Neural crest cell (in vitro differentiated cells): ENCODE results near the gene PXMP4. TPM values are rescaled to one million over a fixed set of nuclear protein-coding genes. Genes with fewer than 3 reads are reported as not detected.
A peak's percentile ranks its signal among the peaks of the same experiment; 100 is the strongest.

Experiments
- DNase-seq: peaks from one replicate; pipeline ENCODE4 v3.0.0; 2021; ENCODE audit warnings: low read depth, mixed read lengths, low spot score
- H3K27ac Mint-ChIP-seq: one replicate; pipeline ENCODE4 v1.8.0; 2021; ENCODE audit warnings: mild to moderate bottlenecking, mixed read lengths; ENCODE audit not compliant: unreplicated experiment
- H3K27me3 Mint-ChIP-seq: 2 replicates; pipeline ENCODE4 v1.8.0; 2021; ENCODE audit warnings: low read depth, mild to moderate bottlenecking, mixed read lengths
- H3K36me3 Mint-ChIP-seq: 2 replicates; pipeline ENCODE4 v1.8.0; 2021; ENCODE audit warnings: low read depth, mild to moderate bottlenecking, mixed read lengths
- H3K4me1 Mint-ChIP-seq: 2 replicates; pipeline ENCODE4 v1.8.0; 2021; ENCODE audit warnings: mixed read lengths
- H3K4me3 Mint-ChIP-seq: one replicate; pipeline ENCODE4 v1.8.0; 2021; ENCODE audit warnings: mild to moderate bottlenecking, mixed read lengths
- H3K9me3 Mint-ChIP-seq: 2 replicates; pipeline ENCODE4 v1.8.0; 2021; ENCODE audit warnings: mixed read lengths
- total RNA-seq: library from RNA; stranded (reverse); gene quantifications from 2 replicates; pipeline ENCODE4 v1.2.1, GENCODE V29; 2021
- TF ChIP-seq, protein P1 (sequence below): fragments of 200-600 bp; sonication (generic); conservative IDR thresholded peaks from 2 replicates; pipeline ENCODE4 v1.5.0; 2021; ENCODE audit warnings: antibody characterized with exemption, mild to moderate bottlenecking

The PXMP4 gene
- total RNA-seq, 1 donor from 2014 or later: 5.2 TPM

GRCh38 chr20:33709398-33709797 lies 10.7 kb downstream of the PXMP4 start:
- H3K4me1 Mint-ChIP-seq: peaks cover 8% of the 10 kb centered on the region
- H3K27me3 Mint-ChIP-seq: no peaks in the 10 kb centered on the region
- H3K27ac Mint-ChIP-seq: no peak overlapping the region
- no peaks in the 10 kb centered on the region for H3K36me3 Mint-ChIP-seq
- H3K4me3 Mint-ChIP-seq: no peak overlapping the region
- TF ChIP-seq, protein P1, sequence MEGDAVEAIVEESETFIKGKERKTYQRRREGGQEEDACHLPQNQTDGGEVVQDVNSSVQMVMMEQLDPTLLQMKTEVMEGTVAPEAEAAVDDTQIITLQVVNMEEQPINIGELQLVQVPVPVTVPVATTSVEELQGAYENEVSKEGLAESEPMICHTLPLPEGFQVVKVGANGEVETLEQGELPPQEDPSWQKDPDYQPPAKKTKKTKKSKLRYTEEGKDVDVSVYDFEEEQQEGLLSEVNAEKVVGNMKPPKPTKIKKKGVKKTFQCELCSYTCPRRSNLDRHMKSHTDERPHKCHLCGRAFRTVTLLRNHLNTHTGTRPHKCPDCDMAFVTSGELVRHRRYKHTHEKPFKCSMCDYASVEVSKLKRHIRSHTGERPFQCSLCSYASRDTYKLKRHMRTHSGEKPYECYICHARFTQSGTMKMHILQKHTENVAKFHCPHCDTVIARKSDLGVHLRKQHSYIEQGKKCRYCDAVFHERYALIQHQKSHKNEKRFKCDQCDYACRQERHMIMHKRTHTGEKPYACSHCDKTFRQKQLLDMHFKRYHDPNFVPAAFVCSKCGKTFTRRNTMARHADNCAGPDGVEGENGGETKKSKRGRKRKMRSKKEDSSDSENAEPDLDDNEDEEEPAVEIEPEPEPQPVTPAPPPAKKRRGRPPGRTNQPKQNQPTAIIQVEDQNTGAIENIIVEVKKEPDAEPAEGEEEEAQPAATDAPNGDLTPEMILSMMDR: no peak
- H3K9me3 Mint-ChIP-seq: no peaks in the 10 kb centered on the region
- DNase-seq: no peak

DNA sequence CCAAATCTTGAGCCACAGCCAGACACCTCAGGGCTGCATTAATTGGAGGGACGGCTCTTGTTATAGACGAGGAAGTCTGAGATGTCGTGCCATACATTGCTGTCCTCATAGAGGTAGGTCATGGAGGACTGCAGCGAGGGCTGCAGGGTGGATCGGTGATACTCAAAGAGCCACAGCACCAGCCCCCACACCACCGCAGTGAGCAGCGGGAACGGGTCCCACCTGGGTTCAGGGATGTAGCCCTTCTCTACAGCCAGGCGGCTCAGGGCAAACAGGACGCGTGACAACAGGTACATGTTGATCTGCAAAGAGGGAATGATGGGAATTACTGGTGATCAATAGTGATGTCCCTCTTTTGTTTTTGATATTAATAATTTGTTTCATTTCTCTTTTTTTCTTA lies 12.4 kb downstream of the PXMP4 start:
- peaks cover 8% of the 10 kb centered on the region for H3K4me1 Mint-ChIP-seq
- H3K27ac Mint-ChIP-seq: peak overlapping the region; percentile 35
- no peaks in the 10 kb centered on the region for H3K27me3 Mint-ChIP-seq
- TF ChIP-seq, protein P1: no peak
- no peaks in the 10 kb centered on the region for H3K36me3 Mint-ChIP-seq
- H3K4me3 Mint-ChIP-seq: no peak overlapping the region
- no peaks in the 10 kb centered on the region for H3K9me3 Mint-ChIP-seq
- DNase-seq: no peak

DNA sequence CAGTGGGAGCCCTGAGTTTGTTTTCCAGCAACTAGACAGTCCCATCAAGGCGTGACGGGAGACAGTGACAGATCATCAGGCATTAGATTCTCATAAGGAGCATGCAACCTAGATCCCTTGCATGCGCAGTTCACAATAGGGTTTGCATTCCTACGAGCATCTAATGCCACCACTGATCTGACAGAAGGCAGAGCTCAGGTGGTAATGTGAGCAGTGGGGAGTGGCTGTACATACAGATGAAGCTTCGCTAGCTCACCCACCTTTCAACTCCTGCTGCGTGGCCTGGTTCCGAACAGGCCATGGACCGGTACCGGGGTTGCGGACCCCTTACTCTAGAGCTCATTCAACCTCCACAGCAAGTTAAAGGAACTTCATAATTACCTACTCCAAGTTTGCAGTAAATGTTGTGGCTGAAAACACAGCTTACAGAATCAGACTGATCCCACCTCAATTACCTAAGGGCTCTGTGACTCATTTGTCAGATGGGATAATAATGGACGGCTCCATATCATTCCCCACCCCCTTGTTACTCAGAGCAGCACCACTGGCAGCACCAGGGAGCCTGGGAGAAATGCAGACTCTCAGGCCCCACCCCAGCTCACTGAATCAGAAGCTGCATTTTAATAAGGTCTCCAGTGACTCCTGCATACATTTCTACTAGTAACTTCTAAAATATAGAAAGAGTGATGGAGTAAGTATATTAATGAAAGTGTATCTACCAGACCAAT lies 15.7 kb downstream of the PXMP4 start:
- Mint-ChIP-seq H3K27me3 (no peaks in the 10 kb centered on the region), H3K36me3 (peaks cover 5% of the 10 kb centered on the region), H3K4me1 (peaks cover 8% of the 10 kb centered on the region), H3K9me3 (peaks cover 3% of the 10 kb centered on the region), H3K27ac (no peak overlapping the region), H3K4me3 (no peak overlapping the region)
- no peak for DNase-seq
- TF ChIP-seq, protein P1: no peak

DNA sequence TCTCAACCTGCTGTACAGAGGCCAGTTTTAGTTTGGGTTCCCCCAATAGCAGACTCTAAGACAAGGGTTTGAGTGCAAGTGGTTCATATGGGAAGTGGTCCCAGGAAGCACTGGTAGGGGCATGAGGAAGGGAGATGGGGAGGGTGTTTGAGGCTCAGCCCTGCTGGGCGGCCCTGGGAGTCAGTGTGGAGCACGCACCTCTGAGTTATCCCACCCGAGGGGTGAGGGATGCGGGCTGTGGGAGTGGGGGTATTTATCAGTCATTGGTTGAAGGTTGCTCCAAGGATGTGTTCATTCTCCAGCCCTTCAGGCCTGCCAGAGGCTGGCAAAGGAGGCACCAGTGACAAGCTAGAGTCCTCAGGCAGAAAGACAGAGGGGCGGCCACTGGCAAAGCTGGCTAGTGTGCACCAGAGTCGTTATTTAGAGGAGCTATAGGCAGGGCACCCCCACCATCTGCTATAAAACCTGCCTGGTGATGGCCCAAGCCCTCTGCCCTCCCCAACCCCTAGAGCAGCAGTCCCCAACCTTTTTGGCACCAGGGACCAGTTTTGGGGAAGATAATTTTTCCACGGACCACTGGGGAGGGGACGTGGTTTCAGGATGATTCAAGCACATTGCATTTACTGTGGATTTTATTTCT lies 16.5 kb downstream of the PXMP4 start:
- no peaks in the 10 kb centered on the region for H3K27me3 Mint-ChIP-seq
- H3K27ac Mint-ChIP-seq: peak overlapping the region; percentile 9
- TF ChIP-seq, protein P1: no peak
- peaks cover 3% of the 10 kb centered on the region for H3K9me3 Mint-ChIP-seq
- H3K4me1 Mint-ChIP-seq: peaks cover 8% of the 10 kb centered on the region
- no peak for DNase-seq
- H3K4me3 Mint-ChIP-seq: no peak overlapping the region
- H3K36me3 Mint-ChIP-seq: peaks cover 5% of the 10 kb centered on the region

DNA sequence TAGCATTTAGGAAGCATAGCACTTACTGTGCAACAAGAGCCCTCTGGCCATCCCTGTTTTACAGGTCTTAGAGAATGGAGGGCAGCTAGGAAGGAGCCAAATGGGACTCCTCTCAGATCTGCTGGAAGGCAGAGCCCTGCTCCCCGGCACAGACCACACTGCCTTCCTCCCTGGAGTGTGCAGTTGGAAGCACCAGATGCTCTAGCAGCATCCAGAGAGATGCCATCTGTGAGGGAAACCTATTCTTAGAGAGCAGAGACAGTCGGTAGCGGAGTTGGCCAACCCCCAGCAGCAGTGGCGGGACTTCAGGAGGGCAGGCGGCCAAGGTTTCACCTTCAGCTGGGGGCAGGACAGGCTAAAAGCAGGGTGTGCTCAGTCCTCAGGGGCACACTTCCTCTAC lies 17.2 kb downstream of the PXMP4 start:
- DNase-seq: no peak
- Mint-ChIP-seq H3K4me3 (no peak overlapping the region), H3K27me3 (no peaks in the 10 kb centered on the region), H3K4me1 (peaks cover 8% of the 10 kb centered on the region), H3K9me3 (peaks cover 5% of the 10 kb centered on the region), H3K36me3 (peaks cover 7% of the 10 kb centered on the region), H3K27ac (peak overlapping the region; percentile 1)
- TF ChIP-seq, protein P1: no peak
